HG02763 (cell line): ENCODE data around the gene HSD11B1L.
"Not testable (repeated sequence)": the region's sequence is repeated elsewhere in the genome, so short reads cannot be mapped to it uniquely, and the experiment has no call there.

ENCODE experiments used
- ATAC-seq: cut with Tn5 transposase; IDR thresholded peaks from one replicate; pipeline ENCODE4 v1.9.1; 2021; ENCODE audit warnings: mild to moderate bottlenecking, moderate library complexity; ENCODE audit not compliant: unreplicated experiment

Gene HSD11B1L

DNA sequence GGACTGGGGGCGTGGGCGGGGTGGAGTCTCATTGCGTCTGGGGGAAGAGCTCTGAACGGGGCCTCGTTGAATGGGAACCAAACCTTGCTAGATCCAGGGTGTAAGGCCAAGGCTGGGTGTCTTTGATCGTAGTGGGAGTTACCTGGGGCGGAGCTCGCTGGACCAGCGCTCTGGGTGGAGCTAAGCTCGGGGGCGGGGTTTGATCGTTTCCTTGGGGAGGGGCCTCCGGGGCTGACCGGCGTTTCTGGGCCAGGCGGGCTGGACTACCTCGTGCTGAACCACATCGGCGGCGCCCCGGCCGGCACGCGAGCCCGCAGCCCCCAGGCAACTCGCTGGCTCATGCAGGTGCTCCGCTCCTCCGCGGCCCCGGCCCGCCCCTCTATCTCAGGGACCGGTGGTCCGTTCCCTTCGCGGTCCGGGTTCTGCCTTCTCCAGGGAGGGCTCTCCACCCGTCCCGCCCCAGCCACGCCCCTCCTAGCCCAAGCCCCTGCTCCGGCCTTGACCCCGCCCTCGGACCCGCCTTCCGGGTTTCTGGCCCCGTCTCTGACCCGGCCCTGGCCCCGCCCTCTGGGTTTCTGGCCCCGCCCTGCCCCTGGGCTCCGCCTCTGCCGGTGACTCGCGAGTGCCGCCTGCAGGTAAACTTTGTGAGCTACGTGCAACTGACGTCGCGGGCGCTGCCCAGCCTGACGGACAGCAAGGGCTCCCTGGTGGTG is 6.0 kb downstream of the HSD11B1L start:
- peak; percentile 50 for ATAC-seq

DNA sequence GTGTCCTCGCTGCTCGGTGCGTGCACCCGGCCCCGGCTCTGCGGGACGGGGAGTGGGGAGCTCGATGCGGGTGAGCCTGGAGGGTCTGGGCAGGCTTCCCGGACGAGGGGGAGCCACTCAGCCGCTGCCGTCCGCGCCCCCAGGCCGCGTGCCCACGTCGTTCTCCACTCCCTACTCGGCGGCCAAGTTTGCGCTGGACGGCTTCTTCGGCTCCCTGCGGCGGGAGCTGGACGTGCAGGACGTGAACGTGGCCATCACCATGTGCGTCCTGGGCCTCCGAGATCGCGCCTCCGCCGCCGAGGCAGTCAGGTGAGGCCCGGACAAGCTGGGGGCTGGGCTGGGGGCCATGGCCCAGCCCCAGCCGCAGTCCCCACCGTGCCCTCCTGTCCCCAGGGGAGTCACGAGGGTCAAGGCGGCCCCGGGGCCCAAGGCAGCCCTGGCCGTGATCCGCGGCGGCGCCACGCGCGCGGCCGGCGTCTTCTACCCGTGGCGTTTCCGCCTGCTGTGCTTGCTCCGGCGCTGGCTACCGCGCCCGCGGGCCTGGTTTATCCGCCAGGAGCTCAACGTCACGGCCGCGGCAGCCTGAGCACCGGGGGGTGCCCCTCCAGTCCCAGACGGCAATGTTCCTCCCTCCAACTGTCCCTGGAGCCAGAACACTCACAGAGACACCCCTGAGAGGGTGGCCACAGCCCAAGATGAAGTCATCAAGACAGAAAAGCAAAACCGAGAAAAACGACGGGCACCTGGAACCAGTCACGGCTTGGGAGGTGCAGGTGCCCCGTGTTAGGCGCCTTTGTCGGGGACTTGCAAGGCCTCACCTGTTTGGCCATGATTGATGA is 6.8 kb downstream of the HSD11B1L start:
- no peak for ATAC-seq

DNA sequence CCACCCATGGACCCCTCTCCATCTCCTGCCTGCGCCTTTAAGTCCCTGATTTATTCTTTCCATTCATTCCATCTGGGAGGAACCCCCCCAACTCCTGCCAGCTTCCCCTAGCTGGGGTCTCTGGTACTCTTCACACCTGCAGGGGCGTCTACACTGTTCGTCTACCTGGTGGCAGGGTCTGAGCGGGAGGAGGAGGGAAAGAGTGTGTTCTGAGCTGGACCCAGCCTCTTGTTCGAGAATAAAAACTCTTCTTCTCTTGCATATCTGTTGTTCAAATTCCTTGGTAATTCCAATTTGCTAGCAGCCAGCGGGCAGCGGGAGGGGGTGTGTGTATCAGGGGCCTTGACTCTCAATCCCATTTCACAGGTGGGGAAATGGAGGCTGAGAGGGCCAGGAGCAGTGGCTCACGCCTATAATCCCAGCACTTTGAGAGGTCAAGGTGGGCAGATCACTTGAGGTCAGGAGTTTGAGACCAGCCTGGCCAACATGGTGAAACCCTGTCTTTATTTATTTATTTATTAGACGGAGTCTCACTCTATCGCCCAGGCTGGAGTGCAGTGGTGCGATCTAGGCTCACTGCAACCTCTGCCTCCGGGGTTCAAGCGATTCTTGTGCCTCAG is 7.5 kb downstream of the HSD11B1L start:
- not testable (repeated sequence) for ATAC-seq

DNA sequence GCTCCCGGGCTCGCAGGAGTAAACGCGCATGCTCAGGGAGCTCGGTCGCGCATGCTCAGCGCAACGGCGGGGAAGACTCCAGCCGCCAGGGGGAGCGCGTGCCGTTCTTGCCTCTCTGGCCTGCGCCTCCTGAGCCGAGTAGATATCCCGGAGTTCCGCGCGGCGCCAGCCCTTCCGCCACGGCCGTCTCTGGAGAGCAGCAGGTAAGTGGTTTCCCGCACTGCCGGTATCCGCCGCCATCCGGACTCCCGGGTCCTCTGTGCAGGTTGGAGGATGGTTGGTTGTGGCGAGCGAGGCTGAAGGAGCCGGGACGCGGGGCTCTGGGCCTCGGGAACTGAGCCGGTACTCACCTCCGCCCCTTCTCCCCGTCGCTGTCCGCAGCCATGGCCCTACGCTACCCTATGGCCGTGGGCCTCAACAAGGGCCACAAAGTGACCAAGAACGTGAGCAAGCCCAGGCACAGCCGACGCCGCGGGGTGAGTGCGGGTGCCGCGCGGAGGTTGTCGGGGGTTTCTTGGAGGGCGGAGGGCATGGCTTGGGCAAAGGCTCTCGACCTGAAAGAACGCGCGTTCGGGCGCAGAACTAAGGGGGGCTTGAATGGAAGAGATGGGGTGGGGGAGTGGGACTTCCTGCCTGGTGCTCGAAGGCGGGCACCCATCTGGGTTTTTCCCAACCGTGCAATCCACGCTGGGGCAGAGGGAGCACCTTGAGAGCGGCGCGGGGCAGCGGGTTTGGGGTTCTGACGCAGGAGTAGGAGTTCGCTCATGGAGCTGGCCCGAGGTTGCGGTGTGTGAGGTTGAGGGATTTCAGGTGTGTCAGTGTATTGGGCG is 9.5 kb downstream of the HSD11B1L start, which contains the start of gene RPL36:
Gene RPL36, plus strand, starts transcription at position 171 of the 830 bp plus-strand sequence. Its CDS starts 213 bp downstream, at position 384.
- ATAC-seq = peak; percentile 39

DNA sequence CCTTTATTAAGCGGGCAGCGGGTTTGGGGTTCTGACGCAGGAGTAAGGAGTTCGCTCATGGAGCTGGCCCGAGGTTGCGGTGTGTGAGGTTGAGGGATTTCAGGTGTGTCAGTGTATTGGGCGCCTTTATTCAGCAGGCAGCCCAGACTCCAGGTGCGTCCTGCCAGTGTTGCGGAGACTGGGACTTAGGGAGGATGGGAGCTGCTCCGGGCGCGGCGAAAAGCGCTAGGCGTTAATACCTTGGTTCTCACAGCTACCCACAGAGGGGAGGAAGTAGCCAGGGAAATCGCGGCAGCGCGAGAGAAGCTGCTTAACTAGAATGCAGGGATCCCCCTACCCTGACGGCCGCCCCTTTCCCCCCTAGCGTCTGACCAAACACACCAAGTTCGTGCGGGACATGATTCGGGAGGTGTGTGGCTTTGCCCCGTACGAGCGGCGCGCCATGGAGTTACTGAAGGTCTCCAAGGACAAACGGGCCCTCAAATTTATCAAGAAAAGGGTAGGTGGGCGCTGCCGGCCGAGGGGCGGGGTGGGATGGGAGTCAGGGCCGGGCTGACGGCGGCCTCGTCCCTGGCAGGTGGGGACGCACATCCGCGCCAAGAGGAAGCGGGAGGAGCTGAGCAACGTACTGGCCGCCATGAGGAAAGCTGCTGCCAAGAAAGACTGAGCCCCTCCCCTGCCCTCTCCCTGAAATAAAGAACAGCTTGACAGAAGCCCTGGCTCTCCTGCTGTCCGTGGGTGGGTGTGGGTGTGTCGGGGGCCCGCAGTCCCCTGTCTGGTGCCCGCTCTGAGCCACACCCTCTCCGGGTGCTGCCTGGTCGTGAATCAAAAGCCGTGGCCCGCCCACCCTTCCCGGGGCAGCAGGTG is 10.4 kb downstream of the HSD11B1L start:
- no peak for ATAC-seq

DNA sequence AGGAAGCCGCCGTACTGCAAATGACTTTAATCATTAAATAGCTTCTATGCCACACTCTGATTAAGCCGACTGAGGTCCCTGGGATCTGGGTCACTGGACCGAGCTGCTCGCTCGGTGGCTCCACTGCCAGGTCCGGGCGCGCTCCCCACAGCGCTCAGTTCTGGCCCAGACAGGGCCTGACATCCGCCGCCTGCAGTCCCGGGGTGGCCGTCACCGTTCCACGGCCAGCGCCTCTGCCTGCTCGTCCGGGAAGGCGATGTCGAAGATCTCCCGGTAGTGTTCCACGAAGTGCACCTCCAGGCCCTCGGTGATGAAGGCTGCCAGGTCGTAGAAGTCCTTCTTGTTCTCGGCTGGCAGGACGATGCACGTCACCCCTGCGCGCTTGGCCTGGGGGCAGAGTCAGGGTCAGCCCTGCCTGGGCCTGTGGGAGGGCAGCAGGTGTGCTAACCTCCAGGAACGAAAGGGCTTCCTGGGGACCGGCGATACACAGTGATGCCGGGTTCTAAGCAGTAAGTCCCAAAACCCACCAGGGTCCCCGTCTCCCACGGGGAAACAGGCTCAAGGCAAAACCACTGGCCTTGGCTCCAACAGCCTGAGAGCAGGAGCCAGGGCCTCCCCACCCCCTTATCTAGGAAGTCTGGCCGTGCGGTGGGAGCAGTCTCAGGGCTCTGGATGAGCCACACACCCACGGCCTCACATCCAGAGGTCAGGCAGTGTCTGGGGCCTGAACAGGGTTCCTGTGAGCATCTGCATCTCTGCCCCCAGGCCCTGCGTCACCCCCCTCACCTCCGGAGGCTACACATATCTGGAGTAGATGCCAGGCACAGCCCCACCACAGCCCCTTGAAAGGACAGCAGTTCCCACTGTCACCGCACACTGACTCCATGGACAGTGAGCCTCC is 11.2 kb downstream of the HSD11B1L start:
- no peak for ATAC-seq

DNA sequence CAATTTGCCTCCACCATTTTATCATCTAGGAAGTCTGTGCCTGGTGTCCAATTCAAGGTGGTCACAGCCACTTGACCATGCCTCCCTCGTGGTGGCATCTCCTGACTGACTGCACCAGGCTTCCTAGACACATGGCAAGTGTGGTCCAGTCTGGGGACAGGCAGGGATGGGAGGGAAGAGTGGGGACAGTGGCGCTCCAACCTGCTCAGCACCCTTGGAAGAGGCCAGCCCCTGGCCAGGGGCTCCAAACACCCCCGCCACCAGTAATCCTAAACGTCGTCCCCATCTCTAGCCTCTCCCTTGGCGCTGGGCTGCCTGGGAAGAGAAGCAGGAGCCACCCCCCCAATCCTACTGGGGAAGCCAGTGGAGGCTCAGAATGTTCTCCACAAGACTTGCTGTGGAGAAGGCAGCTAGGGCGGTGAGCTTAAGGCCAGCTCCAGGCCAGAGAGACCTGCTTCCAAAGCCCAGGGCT is 11.9 kb downstream of the HSD11B1L start:
- no peak for ATAC-seq

DNA sequence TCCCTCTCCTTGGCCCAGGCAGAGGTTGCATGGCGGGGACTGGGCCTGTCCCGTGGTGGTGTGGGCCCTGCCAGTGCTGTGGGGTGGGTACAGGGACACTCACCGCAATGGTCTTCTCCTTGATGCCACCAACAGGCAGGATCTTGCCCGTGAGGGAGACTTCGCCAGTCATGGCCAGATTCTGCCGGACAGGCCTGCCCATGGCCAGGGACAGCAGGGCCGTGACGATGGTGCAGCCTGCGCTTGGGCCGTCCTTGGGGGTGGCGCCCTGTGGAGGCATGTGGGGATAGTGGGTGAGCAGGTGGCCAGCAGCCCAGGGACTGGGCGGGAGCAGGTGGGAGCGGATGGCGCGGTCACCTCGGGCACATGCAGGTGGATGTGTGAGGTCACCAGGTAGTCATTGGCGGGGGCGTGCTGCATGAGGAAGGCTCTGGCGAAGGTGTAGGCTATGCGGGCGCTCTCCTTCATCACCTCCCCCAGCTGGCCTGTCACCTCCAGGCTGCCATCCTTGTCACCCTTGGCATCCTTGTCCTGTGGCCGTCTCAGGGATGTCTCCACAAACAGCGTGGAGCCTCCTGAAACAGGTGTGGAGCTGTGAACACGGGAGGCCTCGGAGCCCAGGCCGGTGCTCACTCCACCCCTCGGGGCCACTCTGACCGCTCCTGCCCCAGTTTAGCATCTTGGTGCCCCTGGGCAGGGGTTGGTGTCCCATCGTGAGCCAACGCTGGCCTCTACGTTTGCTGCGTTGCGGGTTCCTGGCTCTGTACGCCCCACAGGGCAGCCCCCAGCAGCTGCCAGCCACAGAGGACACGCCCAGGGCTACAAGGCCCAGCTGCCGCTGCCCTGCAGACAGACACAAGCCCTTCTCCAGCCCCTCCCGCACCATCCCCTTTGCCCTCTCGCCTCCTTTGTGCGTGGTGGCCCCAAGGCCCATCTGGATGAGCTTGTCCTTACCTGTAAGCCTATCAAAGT is 12.7 kb downstream of the HSD11B1L start:
- no peak for ATAC-seq

DNA sequence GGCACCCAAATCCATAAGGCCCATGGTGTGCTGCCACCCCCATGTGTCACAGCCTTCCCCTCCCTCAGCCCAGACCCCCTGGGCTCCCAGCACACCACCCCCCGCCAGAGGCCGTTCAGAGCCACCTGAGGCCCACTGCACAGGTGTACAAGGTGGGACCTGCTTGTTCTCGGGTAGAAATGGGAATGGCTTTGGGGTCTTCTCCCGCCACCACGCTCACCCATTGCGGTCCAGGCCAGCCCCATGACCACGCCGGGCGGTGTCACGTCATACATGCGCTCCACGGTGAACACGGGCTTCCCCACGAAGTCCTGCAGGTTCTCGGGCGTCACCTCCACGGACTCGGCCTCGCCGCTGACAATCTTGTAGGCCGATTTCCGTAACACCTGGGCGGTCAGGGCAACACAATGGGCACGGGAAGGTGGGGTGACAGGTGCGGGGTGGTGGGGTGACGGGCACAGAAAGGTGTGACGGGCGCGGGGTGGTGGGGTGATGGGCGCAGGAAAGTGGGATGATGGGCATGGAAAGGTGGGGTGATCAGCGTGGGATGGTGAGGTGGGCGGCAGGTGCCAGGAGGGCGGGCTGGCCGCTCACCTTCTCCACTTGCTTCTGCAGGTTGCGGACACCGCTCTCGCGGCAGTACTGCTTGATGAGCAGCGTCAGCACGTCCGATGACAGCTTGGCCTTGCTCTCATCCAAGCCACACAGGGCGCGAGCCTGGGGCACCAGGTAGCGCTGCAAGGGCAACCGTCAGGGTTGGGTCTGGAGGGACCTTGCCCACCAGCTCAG is 13.5 kb downstream of the HSD11B1L start:
- ATAC-seq = no peak

DNA sequence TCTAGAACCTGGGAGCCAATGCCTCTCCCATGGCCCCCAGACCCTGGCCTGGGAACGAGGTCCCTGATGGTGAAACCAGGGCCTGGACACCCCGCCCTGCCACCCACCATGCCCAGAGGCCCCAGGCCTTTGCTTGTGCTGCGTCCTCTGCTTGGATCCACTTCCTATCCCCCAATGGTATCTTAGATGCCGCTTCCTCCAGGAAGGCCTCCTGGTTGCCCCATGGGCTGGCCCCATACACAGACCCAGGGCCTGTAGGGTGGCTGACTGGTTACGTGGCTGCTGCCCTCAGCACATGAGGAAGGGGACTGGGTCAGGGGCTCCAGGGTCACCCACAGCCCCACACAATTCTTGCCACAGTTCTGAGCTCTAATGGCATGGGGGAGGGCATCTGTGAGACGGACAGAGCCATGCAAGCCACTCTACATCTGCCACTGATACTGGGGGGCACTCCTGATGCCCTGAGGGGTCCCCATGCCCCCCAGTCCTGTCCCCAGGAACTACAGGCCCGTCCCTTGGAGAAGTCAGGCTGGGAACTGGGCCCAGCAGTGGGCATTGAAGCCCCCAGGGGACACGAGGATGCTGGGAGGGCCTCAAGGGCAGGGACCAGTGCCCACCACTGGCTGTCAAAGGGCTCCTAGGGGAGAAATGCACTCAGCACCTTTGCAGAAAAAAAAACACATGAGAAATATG is 14.3 kb downstream of the HSD11B1L start:
- no peak for ATAC-seq

DNA sequence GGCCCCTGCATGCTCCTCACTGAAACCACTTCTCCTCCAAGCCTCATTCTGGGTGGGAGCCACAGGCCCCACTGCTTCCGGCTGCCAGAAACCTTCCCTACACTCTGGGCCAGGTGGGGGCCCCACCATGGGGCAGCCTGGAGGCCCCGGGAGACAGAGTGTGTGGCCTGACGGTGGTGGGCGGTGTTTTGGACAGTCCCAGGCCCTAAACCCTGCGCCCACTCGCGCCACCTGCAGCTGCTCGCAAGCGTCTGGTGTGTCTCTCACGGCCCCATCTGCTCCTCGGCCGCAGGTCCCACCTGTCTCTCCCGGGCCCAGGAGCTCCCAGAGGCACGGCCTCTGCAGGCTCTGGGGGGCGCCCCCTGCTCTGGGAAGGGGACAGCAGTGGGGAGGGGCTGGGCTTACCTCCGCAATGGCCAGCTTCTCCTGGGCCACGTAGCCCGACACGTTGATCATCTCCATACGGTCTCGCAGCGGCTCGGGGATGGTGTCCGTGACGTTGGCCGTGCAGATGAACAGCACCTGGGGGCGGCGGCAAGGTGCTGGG is 14.9 kb downstream of the HSD11B1L start:
- ATAC-seq = no peak

DNA sequence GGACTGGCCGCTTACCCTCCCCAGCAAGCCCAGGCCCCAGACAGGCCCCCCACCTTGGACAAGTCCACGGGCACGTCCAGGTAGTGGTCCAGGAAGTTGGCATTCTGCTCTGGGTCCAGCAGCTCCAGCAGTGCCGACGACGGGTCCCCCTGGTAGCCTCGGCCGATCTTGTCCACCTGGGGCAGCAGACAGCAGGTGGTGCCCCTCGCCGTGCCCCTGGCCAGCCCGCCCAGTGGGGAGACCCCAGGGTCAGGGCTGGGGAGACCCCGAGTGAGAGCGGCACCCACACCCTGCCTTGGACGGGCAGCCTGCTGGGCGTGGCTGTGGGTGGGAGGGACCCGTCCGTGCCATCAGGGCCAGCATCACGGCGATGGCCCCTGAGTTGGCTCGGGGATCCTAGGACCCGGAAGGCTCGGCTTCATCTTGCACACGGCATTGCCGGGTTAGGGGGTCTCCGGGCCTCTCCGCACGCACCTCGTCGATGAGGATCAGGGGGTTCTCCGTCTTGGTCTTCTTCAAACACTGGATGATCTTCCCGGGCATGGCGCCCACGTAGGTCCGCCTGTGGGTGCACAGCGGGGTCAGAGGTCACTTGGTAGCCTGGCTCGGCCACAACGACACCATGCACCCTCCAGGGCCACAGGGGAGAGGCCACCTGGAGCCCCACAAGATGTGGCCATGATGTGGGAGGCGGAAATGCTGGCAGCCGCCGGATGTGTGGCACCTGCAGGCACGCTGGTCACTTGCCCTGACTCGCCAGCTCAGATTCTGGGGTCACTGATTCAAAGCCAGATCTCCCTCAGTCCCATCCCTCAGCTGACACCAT is 15.6 kb downstream of the HSD11B1L start:
- ATAC-seq = no peak

DNA sequence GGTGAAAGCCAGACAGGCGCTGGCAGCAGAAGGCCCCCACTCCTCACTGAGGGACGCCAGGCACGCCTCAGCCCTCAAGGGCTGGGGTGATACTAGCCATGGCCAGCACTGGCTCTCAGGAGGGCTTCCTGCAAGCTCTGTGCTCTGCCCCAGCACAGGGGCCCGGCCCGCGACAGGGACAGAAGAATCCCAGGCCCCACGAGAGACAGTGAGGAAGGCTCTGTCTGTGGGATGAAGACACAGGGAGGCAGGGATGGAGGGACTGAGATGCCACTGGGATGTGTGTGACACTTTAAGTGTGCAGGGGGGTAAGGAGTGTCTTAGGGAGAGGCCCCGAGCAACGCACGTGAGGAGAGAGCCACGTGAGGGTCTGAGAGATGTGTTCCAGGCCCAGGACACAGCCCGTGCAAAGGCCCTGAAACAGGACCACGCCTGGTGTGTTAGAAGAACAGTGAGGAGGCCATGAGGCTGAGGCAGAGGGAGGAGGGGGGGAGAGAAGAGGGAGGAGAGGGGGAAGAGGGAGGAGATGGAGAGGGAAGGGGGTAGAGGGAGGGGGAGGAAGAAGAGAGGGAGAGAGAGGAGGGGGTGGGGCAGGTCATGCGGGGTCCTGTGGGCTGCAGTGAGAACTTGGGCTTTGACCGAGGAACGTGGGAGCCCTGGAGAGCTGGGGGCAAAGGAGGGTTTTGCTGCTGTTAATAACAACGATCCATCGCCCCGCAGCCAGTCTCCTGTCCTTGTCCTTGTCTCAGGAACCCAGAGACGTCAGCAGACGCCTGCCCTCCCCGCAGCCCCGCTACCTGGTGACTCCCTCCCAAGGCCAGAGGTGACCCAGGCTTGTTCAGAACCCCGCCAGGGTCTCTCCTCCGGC is 16.4 kb downstream of the HSD11B1L start:
- no peak for ATAC-seq
